SU-DHL-6 (cell line): ENCODE data around the gene UNC119B.

Experiments
- H2AFZ ChIP-seq: fragments of 200-600 bp; sonication (generic); 2 replicates; pipeline ENCODE4 v1.6.1; 2014; ENCODE audit warnings: low read depth, mild to moderate bottlenecking, moderate library complexity, mixed read lengths, antibody characterized with exemption, low read length; ENCODE audit not compliant: severe bottlenecking
- H3F3A ChIP-seq: fragments of 200-600 bp; shearing (Covaris generic); 2 replicates; pipeline ENCODE4 v1.6.0; 2016; ENCODE audit warnings: antibody characterized with exemption, mild to moderate bottlenecking; ENCODE audit not compliant: insufficient read depth
- H3K27ac ChIP-seq: fragments of 200-600 bp; sonication (generic); 2 replicates; pipeline ENCODE4 v1.5.1; 2016; ENCODE audit warnings: low read depth, mild to moderate bottlenecking, low read length, moderate library complexity, mixed read lengths
- H3K27me3 ChIP-seq: fragments of 200-600 bp; sonication (generic), shearing (Covaris generic); 2 replicates; pipeline ENCODE4 v1.6.0; 2014; ENCODE audit warnings: mild to moderate bottlenecking, low read length
- H3K36me3 ChIP-seq: fragments of 200-600 bp; sonication (generic); 2 replicates; pipeline ENCODE4 v1.6.1; 2014; ENCODE audit warnings: mild to moderate bottlenecking, low read length, mixed read lengths
- H3K4me2 ChIP-seq: fragments of 300-600, 200-600 bp; shearing (Covaris generic), sonication (generic); 2 replicates; pipeline ENCODE4 v1.6.0; 2014; ENCODE audit warnings: low read length, low read depth, mild to moderate bottlenecking; ENCODE audit not compliant: poor library complexity, severe bottlenecking
- H3K4me3 ChIP-seq: fragments of 200-600 bp; sonication (generic); 2 replicates; pipeline ENCODE4 v1.5.1; 2014; ENCODE audit warnings: antibody characterized with exemption, low read length, mild to moderate bottlenecking, mixed read lengths; ENCODE audit not compliant: insufficient read depth, poor library complexity, severe bottlenecking
- H3K79me2 ChIP-seq: fragments of 200-600 bp; sonication (generic); 2 replicates; pipeline ENCODE4 v1.6.1; 2014; ENCODE audit warnings: mild to moderate bottlenecking, low read length, moderate library complexity; ENCODE audit not compliant: insufficient read depth
- H3K9ac ChIP-seq: fragments of 200-600 bp; sonication (generic); 2 replicates; pipeline ENCODE4 v1.7.0; 2014; ENCODE audit warnings: mild to moderate bottlenecking, low read length
- H3K9me2 ChIP-seq: fragments of 200-600 bp; sonication (generic); replicated peaks from 2 replicates; pipeline ENCODE4 v1.6.1; 2014; ENCODE audit warnings: low read length; ENCODE audit not compliant: insufficient read depth
- H3K9me3 ChIP-seq: fragments of 200-600 bp; sonication (generic); 2 replicates; pipeline ENCODE4 v1.6.1; 2014; ENCODE audit warnings: low read length, mixed read lengths; ENCODE audit not compliant: insufficient read depth
- H4K20me1 ChIP-seq: fragments of 200-600 bp; sonication (generic); 2 replicates; pipeline ENCODE4 v1.6.1; 2014; ENCODE audit warnings: low read depth, mild to moderate bottlenecking, antibody characterized with exemption, low read length, moderate library complexity, mixed read lengths
- CTCF ChIP-seq: fragments of 200-600 bp; sonication (generic); IDR thresholded peaks from one replicate; pipeline ENCODE4 v1.5.1; 2017; ENCODE audit warnings: antibody characterized with exemption, mild to moderate bottlenecking, low read length, moderate library complexity; ENCODE audit not compliant: insufficient read depth, poor library complexity, severe bottlenecking
- EZH2phosphoT487 ChIP-seq: fragments of 200-600 bp; sonication (generic), shearing (Covaris generic); conservative IDR thresholded peaks from 2 replicates; pipeline ENCODE4 v1.6.1; 2018; ENCODE audit warnings: mild to moderate bottlenecking, antibody characterized with exemption, low read length, moderate library complexity, mixed read lengths

UNC119B gene

GRCh38 chr12:120711411-120711810 is 1.2 kb downstream of the UNC119B start:
- no peak for TF ChIP-seq CTCF
- no peak for TF ChIP-seq EZH2phosphoT487
- H3F3A ChIP-seq, result peaks cover 16% of the 10 kb centered on the region; the same call in 1 of the 2 replicates
- H3K9me3 ChIP-seq, result no peaks in the 10 kb centered on the region
- H3K9ac ChIP-seq, result peak overlapping the region; percentile 87
- H3K79me2 ChIP-seq, result no peaks in the 10 kb centered on the region
- peak overlapping the region; percentile 16; the same call in 1 of the 2 replicates for H3K27ac ChIP-seq
- H3K27me3 ChIP-seq, result no peaks in the 10 kb centered on the region
- peak overlapping the region; percentile 66 for H3K4me3 ChIP-seq
- H3K9me2 ChIP-seq, result no peaks in the 10 kb centered on the region
- H3K4me2 ChIP-seq, result peak overlapping the region; percentile 73
- no peaks in the 10 kb centered on the region for H4K20me1 ChIP-seq
- H2AFZ ChIP-seq, result no peak overlapping the region
- no peaks in the 10 kb centered on the region for H3K36me3 ChIP-seq

- Histone ChIP-seq H2AFZ (no peak overlapping the region), H3K9me2 (no peaks in the 10 kb centered on the region), H3K27me3 (no peaks in the 10 kb centered on the region), H3K4me2 (no peak overlapping the region), H3F3A (peaks cover 16% of the 10 kb centered on the region; the same call in 1 of the 2 replicates), H3K79me2 (no peaks in the 10 kb centered on the region), H3K36me3 (no peaks in the 10 kb centered on the region), H4K20me1 (no peaks in the 10 kb centered on the region), H3K27ac (no peak overlapping the region), H3K9ac (no peak overlapping the region), H3K9me3 (no peaks in the 10 kb centered on the region), H3K4me3 (no peak overlapping the region)
- no peak for TF ChIP-seq CTCF
- TF ChIP-seq EZH2phosphoT487, result no peak
These were observed 2.4 kb downstream of the UNC119B start for GRCh38 chr12:120712610-120713009.

GRCh38 chr12:120713861-120714482 is 3.7 kb downstream of the UNC119B start:
- Histone ChIP-seq H3K79me2 (no peaks in the 10 kb centered on the region), H3K4me2 (no peak overlapping the region), H3F3A (peaks cover 12% of the 10 kb centered on the region; the same call in 1 of the 2 replicates), H4K20me1 (no peaks in the 10 kb centered on the region), H3K36me3 (no peaks in the 10 kb centered on the region), H2AFZ (no peak overlapping the region), H3K27ac (no peak overlapping the region), H3K9me3 (no peaks in the 10 kb centered on the region), H3K9ac (no peak overlapping the region), H3K27me3 (no peaks in the 10 kb centered on the region), H3K4me3 (no peak overlapping the region), H3K9me2 (no peaks in the 10 kb centered on the region)
- TF ChIP-seq EZH2phosphoT487 (no peak), CTCF (peak; percentile 58)
